GM12878 (cell line): Measurements from ENCODE around the gene NKIRAS1. TPM values are rescaled to one million over a fixed set of nuclear protein-coding genes. Genes with fewer than 3 reads are reported as not detected.

Experiments used
- ATF7 ChIP-seq: fragments of 450-650 bp; IDR thresholded peaks from 2 replicates; pipeline ENCODE4 v1.6.1; 2016; ENCODE audit warnings: low read depth, mild to moderate bottlenecking
- ESRRA ChIP-seq: IDR thresholded peaks from 2 replicates; pipeline ENCODE4 v1.6.1; 2012; ENCODE audit warnings: mild to moderate bottlenecking, low read length, improper control_type of control experiment
- IKZF1 ChIP-seq: fragments of 450-650 bp; conservative IDR thresholded peaks from 2 replicates; pipeline ENCODE4 v1.6.1; 2017; ENCODE audit warnings: antibody characterized with exemption, mild to moderate bottlenecking
- IKZF2 ChIP-seq, 2 experiments: fragments of 450-650 bp; IDR thresholded peaks; 2 replicates each; pipeline ENCODE4 v1.6.1; 2017; ENCODE audit warnings: mild to moderate bottlenecking in 2 of 2, moderate library complexity in 2 of 2
- IRF4 ChIP-seq: IDR thresholded peaks from 2 replicates; pipeline ENCODE4 v1.6.1; 2011; ENCODE audit warnings: low read depth, low read length
- JUNB ChIP-seq: IDR thresholded peaks from 2 replicates; pipeline ENCODE4 v1.6.1; 2016; ENCODE audit warnings: antibody characterized with exemption, mild to moderate bottlenecking
- NR2C2 ChIP-seq: IDR thresholded peaks from 2 replicates; pipeline ENCODE4 v1.6.1; 2011; ENCODE audit warnings: borderline replicate concordance, low read depth; ENCODE audit not compliant: control insufficient read depth, insufficient read length
- PML ChIP-seq: IDR thresholded peaks from 2 replicates; pipeline ENCODE4 v1.6.1; 2012; ENCODE audit warnings: low read length, inconsistent platforms
- POLR2A ChIP-seq: IDR thresholded peaks from 2 replicates; pipeline ENCODE4 v1.6.1; 2011; ENCODE audit warnings: low read depth, mild to moderate bottlenecking, low read length
- POU2F2 ChIP-seq: IDR thresholded peaks from 3 replicates; pipeline ENCODE4 v1.6.1; 2011; ENCODE audit warnings: low read depth, mild to moderate bottlenecking, low read length, borderline replicate concordance
- RFX5 ChIP-seq: IDR thresholded peaks from 2 replicates; pipeline ENCODE4 v1.6.1; 2011; ENCODE audit warnings: low read depth, low read length, improper control_type of control experiment
- TCF12 ChIP-seq: IDR thresholded peaks from 2 replicates; pipeline ENCODE4 v1.6.1; 2011; ENCODE audit warnings: low read depth, mild to moderate bottlenecking, low read length
- TCF3 ChIP-seq: IDR thresholded peaks from 2 replicates; pipeline ENCODE4 v1.6.1; 2012; ENCODE audit warnings: low read depth, mild to moderate bottlenecking, low read length, borderline replicate concordance; ENCODE audit not compliant: insufficient read depth
- ZNF622 ChIP-seq: fragments of 450-650 bp; IDR thresholded peaks from 2 replicates; pipeline ENCODE4 v1.6.1; 2017; ENCODE audit warnings: mild to moderate bottlenecking, inconsistent platforms
- polyA plus RNA-seq, 11 experiments: library from polyadenylated mRNA; depleted of rRNA in 4 of 11; unstranded in 6 of 11; stranded (reverse) in 5 of 11; fragments of >200 nt; fragmentation: Nextera tagmentation in 4 of 11; fragmentation: Illumina TruSeq in 1 of 11; extraction: Ambion mirVana in 4 of 11; extraction: Trizol in 1 of 11; gene quantifications; 1 replicate in 1 of 11; 2 replicates in 10 of 11; pipeline versions ENCODE4 v1.2.1 to v1.2.3, GENCODE V29; 2011 to 2016; ENCODE audit warnings: inconsistent platforms in 2 of 11, missing spikeins in 2 of 11, low read depth in 1 of 11
- total RNA-seq, 4 experiments: library from RNA; depleted of rRNA in 3 of 4; stranded (reverse); fragments of >200 nt in 3 of 4; fragmentation: Illumina TruSeq in 1 of 4; extraction: Trizol in 1 of 4; gene quantifications; 2 replicates each; pipeline versions ENCODE4 v1.2.1 to v1.2.3, GENCODE V29; 2013 to 2021
- TF ChIP-seq, protein P1 (sequence below): IDR thresholded peaks from 2 replicates; pipeline ENCODE4 v1.6.1; 2011; ENCODE audit warnings: borderline replicate concordance, low read depth, mild to moderate bottlenecking, moderate library complexity, mixed read lengths, low read length; ENCODE audit not compliant: insufficient read depth; ENCODE audit errors: extremely low read length
- TF ChIP-seq, protein P2 (sequence below): fragments of 450-650 bp; IDR thresholded peaks from 2 replicates; pipeline ENCODE4 v1.6.1; 2017; ENCODE audit warnings: mild to moderate bottlenecking, moderate library complexity
- TF ChIP-seq, protein P3 (sequence below): fragments of 450-650 bp; IDR thresholded peaks from 2 replicates; pipeline ENCODE4 v1.6.1; 2016; ENCODE audit warnings: mild to moderate bottlenecking
- TF ChIP-seq, protein P4 (sequence below): fragments of 450-650 bp; IDR thresholded peaks from 2 replicates; pipeline ENCODE4 v1.6.1; 2017; ENCODE audit warnings: mild to moderate bottlenecking, low read depth, inconsistent platforms; ENCODE audit not compliant: poor library complexity, severe bottlenecking
- TF ChIP-seq, protein P5 (sequence below): fragments of 450-650 bp; IDR thresholded peaks from 2 replicates; pipeline ENCODE4 v1.6.1; 2018; ENCODE audit warnings: borderline replicate concordance, mild to moderate bottlenecking; ENCODE audit not compliant: partially characterized antibody

The NKIRAS1 gene
- total and polyA plus RNA-seq, 10 of the 15 experiments (the other 5 are each of a cell fraction or from before 2014, with no cell fraction given), result 7.1 to 17.9 (median 10.9) TPM

DNA sequence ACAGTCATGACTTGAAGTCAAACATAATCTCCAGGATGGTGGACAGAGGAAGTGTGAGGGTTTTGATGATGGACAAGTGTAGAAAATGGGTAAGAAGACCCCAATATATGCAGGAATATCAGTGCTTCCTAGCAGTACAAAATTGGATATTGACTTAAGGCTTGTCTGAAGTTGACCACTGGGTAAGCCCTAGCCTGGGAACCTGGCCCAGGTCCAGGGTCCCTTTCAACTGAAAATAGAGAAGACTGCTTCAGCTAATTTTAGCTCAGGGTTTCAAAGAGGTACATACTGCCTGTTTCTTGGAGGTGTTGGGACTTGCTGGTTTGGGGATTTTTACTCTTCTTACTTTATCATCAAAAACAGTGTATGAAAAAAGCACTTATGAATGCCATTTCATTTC is 33.0 kb upstream of the NKIRAS1 start (continued):
- TF ChIP-seq, protein P1, sequence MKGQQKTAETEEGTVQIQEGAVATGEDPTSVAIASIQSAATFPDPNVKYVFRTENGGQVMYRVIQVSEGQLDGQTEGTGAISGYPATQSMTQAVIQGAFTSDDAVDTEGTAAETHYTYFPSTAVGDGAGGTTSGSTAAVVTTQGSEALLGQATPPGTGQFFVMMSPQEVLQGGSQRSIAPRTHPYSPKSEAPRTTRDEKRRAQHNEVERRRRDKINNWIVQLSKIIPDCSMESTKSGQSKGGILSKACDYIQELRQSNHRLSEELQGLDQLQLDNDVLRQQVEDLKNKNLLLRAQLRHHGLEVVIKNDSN, result no peak
- TF ChIP-seq, protein P2, sequence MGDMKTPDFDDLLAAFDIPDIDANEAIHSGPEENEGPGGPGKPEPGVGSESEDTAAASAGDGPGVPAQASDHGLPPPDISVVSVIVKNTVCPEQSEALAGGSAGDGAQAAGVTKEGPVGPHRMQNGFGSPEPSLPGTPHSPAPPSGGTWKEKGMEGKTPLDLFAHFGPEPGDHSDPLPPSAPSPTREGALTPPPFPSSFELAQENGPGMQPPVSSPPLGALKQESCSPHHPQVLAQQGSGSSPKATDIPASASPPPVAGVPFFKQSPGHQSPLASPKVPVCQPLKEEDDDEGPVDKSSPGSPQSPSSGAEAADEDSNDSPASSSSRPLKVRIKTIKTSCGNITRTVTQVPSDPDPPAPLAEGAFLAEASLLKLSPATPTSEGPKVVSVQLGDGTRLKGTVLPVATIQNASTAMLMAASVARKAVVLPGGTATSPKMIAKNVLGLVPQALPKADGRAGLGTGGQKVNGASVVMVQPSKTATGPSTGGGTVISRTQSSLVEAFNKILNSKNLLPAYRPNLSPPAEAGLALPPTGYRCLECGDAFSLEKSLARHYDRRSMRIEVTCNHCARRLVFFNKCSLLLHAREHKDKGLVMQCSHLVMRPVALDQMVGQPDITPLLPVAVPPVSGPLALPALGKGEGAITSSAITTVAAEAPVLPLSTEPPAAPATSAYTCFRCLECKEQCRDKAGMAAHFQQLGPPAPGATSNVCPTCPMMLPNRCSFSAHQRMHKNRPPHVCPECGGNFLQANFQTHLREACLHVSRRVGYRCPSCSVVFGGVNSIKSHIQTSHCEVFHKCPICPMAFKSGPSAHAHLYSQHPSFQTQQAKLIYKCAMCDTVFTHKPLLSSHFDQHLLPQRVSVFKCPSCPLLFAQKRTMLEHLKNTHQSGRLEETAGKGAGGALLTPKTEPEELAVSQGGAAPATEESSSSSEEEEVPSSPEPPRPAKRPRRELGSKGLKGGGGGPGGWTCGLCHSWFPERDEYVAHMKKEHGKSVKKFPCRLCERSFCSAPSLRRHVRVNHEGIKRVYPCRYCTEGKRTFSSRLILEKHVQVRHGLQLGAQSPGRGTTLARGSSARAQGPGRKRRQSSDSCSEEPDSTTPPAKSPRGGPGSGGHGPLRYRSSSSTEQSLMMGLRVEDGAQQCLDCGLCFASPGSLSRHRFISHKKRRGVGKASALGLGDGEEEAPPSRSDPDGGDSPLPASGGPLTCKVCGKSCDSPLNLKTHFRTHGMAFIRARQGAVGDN, result 0 out of 2 replicates have a peak, but pooled peaks have one; percentile 4
- TF ChIP-seq POLR2A (no peak), NR2C2 (no peak), TCF12 (no peak), IKZF1 (peak; percentile 25; the same call in 1 of the 2 replicates), TCF3 (no peak), JUNB (no peak), ESRRA (no peak), PML (no peak), IRF4 (no peak), POU2F2 (no peak), ZNF622 (no peak), RFX5 (no peak), IKZF2 (IDR thresholded peaks at IDR 0.05) (peak; percentile 8 to 27; a peak in 1 of 4 replicates), ATF7 (no peak)
- TF ChIP-seq, protein P3, sequence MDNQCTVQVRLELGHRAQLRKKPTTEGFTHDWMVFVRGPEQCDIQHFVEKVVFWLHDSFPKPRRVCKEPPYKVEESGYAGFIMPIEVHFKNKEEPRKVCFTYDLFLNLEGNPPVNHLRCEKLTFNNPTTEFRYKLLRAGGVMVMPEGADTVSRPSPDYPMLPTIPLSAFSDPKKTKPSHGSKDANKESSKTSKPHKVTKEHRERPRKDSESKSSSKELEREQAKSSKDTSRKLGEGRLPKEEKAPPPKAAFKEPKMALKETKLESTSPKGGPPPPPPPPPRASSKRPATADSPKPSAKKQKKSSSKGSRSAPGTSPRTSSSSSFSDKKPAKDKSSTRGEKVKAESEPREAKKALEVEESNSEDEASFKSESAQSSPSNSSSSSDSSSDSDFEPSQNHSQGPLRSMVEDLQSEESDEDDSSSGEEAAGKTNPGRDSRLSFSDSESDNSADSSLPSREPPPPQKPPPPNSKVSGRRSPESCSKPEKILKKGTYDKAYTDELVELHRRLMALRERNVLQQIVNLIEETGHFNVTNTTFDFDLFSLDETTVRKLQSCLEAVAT, result no peak
- TF ChIP-seq, protein P4, sequence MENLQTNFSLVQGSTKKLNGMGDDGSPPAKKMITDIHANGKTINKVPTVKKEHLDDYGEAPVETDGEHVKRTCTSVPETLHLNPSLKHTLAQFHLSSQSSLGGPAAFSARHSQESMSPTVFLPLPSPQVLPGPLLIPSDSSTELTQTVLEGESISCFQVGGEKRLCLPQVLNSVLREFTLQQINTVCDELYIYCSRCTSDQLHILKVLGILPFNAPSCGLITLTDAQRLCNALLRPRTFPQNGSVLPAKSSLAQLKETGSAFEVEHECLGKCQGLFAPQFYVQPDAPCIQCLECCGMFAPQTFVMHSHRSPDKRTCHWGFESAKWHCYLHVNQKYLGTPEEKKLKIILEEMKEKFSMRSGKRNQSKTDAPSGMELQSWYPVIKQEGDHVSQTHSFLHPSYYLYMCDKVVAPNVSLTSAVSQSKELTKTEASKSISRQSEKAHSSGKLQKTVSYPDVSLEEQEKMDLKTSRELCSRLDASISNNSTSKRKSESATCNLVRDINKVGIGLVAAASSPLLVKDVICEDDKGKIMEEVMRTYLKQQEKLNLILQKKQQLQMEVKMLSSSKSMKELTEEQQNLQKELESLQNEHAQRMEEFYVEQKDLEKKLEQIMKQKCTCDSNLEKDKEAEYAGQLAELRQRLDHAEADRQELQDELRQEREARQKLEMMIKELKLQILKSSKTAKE, result peak; percentile 55
- TF ChIP-seq, protein P5, sequence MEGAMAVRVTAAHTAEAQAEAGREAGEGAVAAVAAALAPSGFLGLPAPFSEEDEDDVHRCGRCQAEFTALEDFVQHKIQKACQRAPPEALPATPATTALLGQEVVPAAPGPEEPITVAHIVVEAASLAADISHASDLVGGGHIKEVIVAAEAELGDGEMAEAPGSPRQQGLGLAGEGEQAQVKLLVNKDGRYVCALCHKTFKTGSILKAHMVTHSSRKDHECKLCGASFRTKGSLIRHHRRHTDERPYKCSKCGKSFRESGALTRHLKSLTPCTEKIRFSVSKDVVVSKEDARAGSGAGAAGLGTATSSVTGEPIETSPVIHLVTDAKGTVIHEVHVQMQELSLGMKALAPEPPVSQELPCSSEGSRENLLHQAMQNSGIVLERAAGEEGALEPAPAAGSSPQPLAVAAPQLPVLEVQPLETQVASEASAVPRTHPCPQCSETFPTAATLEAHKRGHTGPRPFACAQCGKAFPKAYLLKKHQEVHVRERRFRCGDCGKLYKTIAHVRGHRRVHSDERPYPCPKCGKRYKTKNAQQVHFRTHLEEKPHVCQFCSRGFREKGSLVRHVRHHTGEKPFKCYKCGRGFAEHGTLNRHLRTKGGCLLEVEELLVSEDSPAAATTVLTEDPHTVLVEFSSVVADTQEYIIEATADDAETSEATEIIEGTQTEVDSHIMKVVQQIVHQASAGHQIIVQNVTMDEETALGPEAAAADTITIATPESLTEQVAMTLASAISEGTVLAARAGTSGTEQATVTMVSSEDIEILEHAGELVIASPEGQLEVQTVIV, result no peak
